ENCODE data around the gene ANAPC2. TPM values are rescaled to one million over a fixed set of nuclear protein-coding genes. Genes with fewer than 3 reads are reported as not detected.

The ANAPC2 gene
- total RNA-seq, 1 experiment from 2014 or later, result 17.6 TPM

DNA sequence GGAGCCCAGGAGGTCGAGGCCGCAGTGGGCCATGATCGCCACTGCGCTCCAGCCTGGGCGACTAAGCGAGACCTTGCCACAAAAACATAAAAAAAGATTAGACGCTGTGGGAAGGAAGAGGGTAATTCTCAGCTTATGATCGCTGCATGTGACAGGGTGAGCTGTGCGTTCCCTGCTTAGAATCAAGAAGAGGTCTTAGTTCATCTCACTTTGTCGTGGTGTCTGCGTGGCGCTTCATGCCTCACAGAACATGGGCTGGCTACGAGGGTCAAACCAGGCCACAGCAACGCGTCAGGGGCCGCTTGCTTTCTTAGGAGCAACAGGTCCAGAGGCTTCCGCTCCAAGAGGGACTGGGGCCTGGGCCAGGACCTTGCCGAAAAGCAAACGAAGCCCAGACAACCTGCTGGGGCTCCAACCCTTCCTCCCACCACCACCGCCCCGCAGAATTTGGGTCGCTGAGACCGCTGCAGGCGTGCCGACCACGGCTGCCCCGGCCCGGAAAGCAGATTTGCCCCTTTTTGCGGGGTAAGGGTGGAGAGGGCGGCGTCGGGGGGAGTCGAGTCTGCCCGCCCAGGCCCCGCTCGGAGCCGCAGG lies 59.4 kb downstream of the ANAPC2 start:
- no peak for DNase-seq (ENCODE audit: low read depth)

DNA sequence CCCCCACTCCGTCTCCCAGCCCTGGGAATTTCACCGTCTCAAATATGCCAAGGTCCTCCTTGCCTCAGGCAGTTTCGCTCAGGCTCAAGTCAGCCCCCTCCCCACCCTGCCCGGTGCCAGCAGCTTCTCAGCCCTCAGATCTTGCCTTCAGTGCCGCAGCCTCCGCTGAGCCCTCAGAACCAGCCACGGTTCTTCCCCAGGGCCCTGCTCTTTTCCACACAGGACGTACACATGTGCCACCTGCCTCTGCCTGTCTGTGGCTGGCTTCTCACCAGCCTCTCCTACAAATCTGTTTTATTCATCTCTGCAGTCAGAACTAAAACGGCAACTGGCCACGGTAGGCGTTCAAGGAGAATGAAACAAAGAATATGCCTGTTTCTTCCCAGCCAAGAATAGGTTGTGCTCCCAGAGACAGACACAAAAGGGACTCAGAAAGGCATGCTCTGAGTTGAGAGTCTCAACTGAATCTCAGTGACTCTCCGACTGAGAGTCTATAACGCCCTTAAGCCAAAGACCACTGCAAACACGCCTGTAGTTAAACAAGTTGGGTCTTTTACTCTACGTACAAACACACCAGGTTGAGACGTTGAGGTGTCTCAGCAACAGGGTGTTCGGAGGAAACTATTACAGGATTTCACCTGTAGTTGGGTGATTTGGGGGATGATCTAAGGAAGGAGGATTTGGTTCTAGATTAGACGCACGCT lies 60.0 kb downstream of the ANAPC2 start:
- DNase-seq (ENCODE audit: low read depth), result no peak

DNA sequence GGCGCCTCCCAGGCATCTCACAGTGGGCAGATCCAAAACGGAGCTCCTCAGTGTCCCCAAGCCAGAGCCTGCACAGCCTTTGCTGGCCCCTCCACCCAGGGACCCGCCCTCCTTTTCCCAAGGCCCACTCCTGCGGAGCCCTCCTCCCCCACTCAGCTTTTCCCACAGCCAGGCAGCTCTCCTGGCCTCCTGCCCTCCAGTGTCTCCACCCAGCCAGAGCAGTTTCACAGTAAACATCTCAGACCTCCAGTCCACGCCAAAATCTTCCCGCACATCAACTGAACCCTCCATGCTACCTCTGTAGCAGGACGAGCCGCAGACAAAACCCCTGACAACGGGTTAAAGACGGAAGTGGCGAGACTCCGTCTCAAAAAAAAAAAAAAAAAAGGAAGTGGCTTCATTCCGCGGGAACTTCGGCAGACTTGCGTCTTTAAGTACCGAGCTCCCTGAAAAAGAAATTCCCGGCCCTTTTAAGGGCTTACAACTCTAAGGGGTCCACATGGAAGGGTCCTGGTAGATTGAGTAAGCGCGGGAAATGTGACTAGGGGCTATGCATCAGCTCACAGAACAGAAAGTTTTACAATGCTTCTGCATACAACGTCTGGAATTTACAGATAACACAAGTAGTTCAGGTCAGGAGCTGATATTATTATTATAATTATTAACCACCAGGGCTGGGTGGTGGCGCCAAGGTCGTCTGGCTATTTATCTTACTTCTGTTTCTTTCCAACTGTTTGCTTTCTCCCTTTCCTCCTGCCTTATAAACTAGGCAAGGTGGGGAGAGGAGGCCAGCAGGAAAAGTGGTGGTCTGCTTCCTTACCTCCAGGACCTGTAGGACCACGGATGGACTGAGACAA lies 60.8 kb downstream of the ANAPC2 start:
- no peak for DNase-seq (ENCODE audit: low read depth)

DNA sequence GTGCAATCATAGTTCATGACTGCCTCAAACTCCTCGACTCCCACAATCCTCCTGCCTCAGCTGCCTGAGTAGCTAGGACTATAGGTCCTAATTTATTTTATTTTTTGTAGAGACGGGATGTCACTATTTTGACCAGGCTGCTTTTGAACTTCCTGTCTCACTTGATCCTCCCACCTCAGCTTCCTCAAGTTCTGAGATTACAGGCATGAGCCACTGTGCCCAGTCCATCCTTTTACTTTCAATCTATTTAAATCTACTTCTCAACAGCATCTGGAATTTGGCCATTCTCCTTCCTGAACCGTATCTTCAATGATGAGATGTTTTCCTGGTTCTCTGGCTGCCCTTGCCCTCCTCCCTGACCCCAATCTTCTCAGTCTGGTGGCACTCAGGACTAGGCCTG lies 61.6 kb downstream of the ANAPC2 start:
- DNase-seq (ENCODE audit: low read depth), result no peak

Other genes starting within 250 kb of the ANAPC2 start
- 78.4 and 117 TPM in 2 replicates for gene FBXW5, start 243.8 kb downstream of the ANAPC2 start, total RNA-seq (2014; rRNA removed; shearing (Covaris generic))
- 0.89 TPM in 1 of 2 replicates, not detected in the other for gene C8G, start 243.3 kb downstream of the ANAPC2 start, total RNA-seq (2014; rRNA removed; shearing (Covaris generic))
- 1.2 TPM in 1 of 2 replicates, not detected in the other for gene LCN12, start 236.3 kb downstream of the ANAPC2 start, total RNA-seq (2014; rRNA removed; shearing (Covaris generic))
- gene PTGDS, start 211.1 kb downstream of the ANAPC2 start, total RNA-seq (2014; rRNA removed; shearing (Covaris generic)), result not detected in 2 replicates
- not detected in 2 replicates for gene LCNL1, start 205.6 kb downstream of the ANAPC2 start, total RNA-seq (2014; rRNA removed; shearing (Covaris generic))
- 53.1 and 59.0 TPM in 2 replicates for gene PAXX, start 196.1 kb downstream of the ANAPC2 start, total RNA-seq (2014; rRNA removed; shearing (Covaris generic))
- 11.0 and 18.9 TPM in 2 replicates for gene CLIC3, start 192.0 kb downstream of the ANAPC2 start, total RNA-seq (2014; rRNA removed; shearing (Covaris generic))
- 9.2 and 10.2 TPM in 2 replicates for gene ABCA2, start 160.3 kb downstream of the ANAPC2 start, total RNA-seq (2014; rRNA removed; shearing (Covaris generic))
- gene FUT7, start 156.5 kb downstream of the ANAPC2 start, total RNA-seq (2014; rRNA removed; shearing (Covaris generic)), result not detected in 2 replicates
- gene NPDC1, start 142.4 kb downstream of the ANAPC2 start, total RNA-seq (2014; rRNA removed; shearing (Covaris generic)), result 8.2 and 10.7 TPM in 2 replicates
- gene ENTPD2, start 134.5 kb downstream of the ANAPC2 start, total RNA-seq (2014; rRNA removed; shearing (Covaris generic)), result not detected in 2 replicates
- 11.8 and 28.5 TPM in 2 replicates for gene SAPCD2, start 118.0 kb downstream of the ANAPC2 start, total RNA-seq (2014; rRNA removed; shearing (Covaris generic))
- 6.7 and 12.9 TPM in 2 replicates for gene UAP1L1, start 111.0 kb downstream of the ANAPC2 start, total RNA-seq (2014; rRNA removed; shearing (Covaris generic))
- gene MAN1B1, start 101.6 kb downstream of the ANAPC2 start, total RNA-seq (2014; rRNA removed; shearing (Covaris generic)), result 86.8 and 145 TPM in 2 replicates
- 26.8 and 30.0 TPM in 2 replicates for gene DPP7, start 73.8 kb downstream of the ANAPC2 start, total RNA-seq (2014; rRNA removed; shearing (Covaris generic))
- gene GRIN1, start 49.4 kb downstream of the ANAPC2 start, total RNA-seq (2014; rRNA removed; shearing (Covaris generic)), result not detected in 2 replicates
- not detected in 2 replicates for gene LRRC26, start 18.5 kb downstream of the ANAPC2 start, total RNA-seq (2014; rRNA removed; shearing (Covaris generic))
- gene TMEM210, start 16.5 kb downstream of the ANAPC2 start, total RNA-seq (2014; rRNA removed; shearing (Covaris generic)), result not detected in 2 replicates
- 99.7 and 110 TPM in 2 replicates for gene SSNA1, start 116 bp upstream of the ANAPC2 start, total RNA-seq (2014; rRNA removed; shearing (Covaris generic))
- gene TPRN, start 12.2 kb upstream of the ANAPC2 start, total RNA-seq (2014; rRNA removed; shearing (Covaris generic)), result 4.5 and 8.5 TPM in 2 replicates
- gene TMEM203, start 17.1 kb upstream of the ANAPC2 start, total RNA-seq (2014; rRNA removed; shearing (Covaris generic)), result 68.2 and 68.9 TPM in 2 replicates
- 14.9 and 17.6 TPM in 2 replicates for gene NDOR1, start 17.1 kb upstream of the ANAPC2 start, total RNA-seq (2014; rRNA removed; shearing (Covaris generic))
- 0.39 TPM in 1 of 2 replicates, not detected in the other for gene RNF208, start 33.7 kb upstream of the ANAPC2 start, total RNA-seq (2014; rRNA removed; shearing (Covaris generic))
- gene CYSRT1, start 36.6 kb upstream of the ANAPC2 start, total RNA-seq (2014; rRNA removed; shearing (Covaris generic)), result 0.44 and 1.0 TPM in 2 replicates
- gene RNF224, start 38.9 kb upstream of the ANAPC2 start, total RNA-seq (2014; rRNA removed; shearing (Covaris generic)), result not detected in 2 replicates
- 0.10 TPM in 1 of 2 replicates, not detected in the other for gene SLC34A3, start 42.3 kb upstream of the ANAPC2 start, total RNA-seq (2014; rRNA removed; shearing (Covaris generic))
- 273 and 381 TPM in 2 replicates for gene TUBB4B, start 52.7 kb upstream of the ANAPC2 start, total RNA-seq (2014; rRNA removed; shearing (Covaris generic))
- gene STPG3, start 62.7 kb upstream of the ANAPC2 start, total RNA-seq (2014; rRNA removed; shearing (Covaris generic)), result not detected in 2 replicates
- gene NELFB, start 66.8 kb upstream of the ANAPC2 start, total RNA-seq (2014; rRNA removed; shearing (Covaris generic)), result 41.8 and 73.9 TPM in 2 replicates
- gene TOR4A, start 89.2 kb upstream of the ANAPC2 start, total RNA-seq (2014; rRNA removed; shearing (Covaris generic)), result 1.7 TPM in 2 replicates
- not detected in 2 replicates for gene NRARP, start 113.7 kb upstream of the ANAPC2 start, total RNA-seq (2014; rRNA removed; shearing (Covaris generic))
- 1.6 and 2.7 TPM in 2 replicates for gene EXD3, start 234.6 kb upstream of the ANAPC2 start, total RNA-seq (2014; rRNA removed; shearing (Covaris generic))
- not detected in 2 replicates for gene NOXA1, start 234.8 kb upstream of the ANAPC2 start, total RNA-seq (2014; rRNA removed; shearing (Covaris generic))

Data from M059J (cell line).